ENCODE results near the gene ABCB6.

- no peak for TF ChIP-seq NR2C2 (IDR thresholded peaks at IDR 0.05; ENCODE audit: borderline replicate concordance, control insufficient read depth, insufficient read length, low read depth)
- no peak for TF ChIP-seq CTCF (IDR thresholded peaks at IDR 0.05 in 2 of 3, conservative IDR thresholded peaks at IDR 0.05 in 1 of 3; ENCODE audit: control insufficient read depth in 2 of 3, extremely low read depth in 1 of 3, insufficient read depth in 1 of 3, low read depth in 3 of 3, low read length in 3 of 3)
- TF ChIP-seq TCF3 (IDR thresholded peaks at IDR 0.05; ENCODE audit: borderline replicate concordance, insufficient read depth, low read depth, low read length), result no peak
- no peak for TF ChIP-seq NBN (IDR thresholded peaks at IDR 0.05)
- TF ChIP-seq SIX5 (IDR thresholded peaks at IDR 0.05; ENCODE audit: low read depth, low read length, severe bottlenecking), result no peak
- TF ChIP-seq POLR2AphosphoS2 (IDR thresholded peaks at IDR 0.05; ENCODE audit: low read depth, low read length), result no peak
- no peak for TF ChIP-seq HDAC2 (IDR thresholded peaks at IDR 0.05)
These were observed 57.7 kb downstream of the ABCB6 start for GRCh38 chr2:219161097-219161496.

Measured in GM12878 (cell line).